ENCODE data around the gene TP63.

Gene TP63

GRCh38 chr3:189868061-189868460 lies 236.9 kb downstream of the TP63 start:
- no peak for DNase-seq (ENCODE audit: low spot score)

- DNase-seq (ENCODE audit: low spot score): no peak
These were observed 238.0 kb downstream of the TP63 start for GRCh38 chr3:189869165-189869564.

- no peak for DNase-seq (ENCODE audit: low spot score)
These were observed 240.2 kb downstream of the TP63 start for GRCh38 chr3:189871418-189871817.

GRCh38 chr3:189883113-189883753 lies 252.0 kb downstream of the TP63 start:
- no peak for DNase-seq (ENCODE audit: low spot score)

- no peak for DNase-seq (ENCODE audit: low spot score)
These were observed 259.3 kb downstream of the TP63 start for GRCh38 chr3:189890496-189890895.

GRCh38 chr3:189896533-189896932 lies 265.3 kb downstream of the TP63 start:
- no peak for DNase-seq (ENCODE audit: low spot score)

- no peak for DNase-seq (ENCODE audit: low spot score)
These were observed 266.2 kb downstream of the TP63 start for GRCh38 chr3:189897406-189897805.

GRCh38 chr3:189898559-189899153 lies 267.5 kb downstream of the TP63 start:
- DNase-seq (ENCODE audit: low spot score): no peak

- DNase-seq (ENCODE audit: low spot score): no peak
These were observed 268.0 kb downstream of the TP63 start for GRCh38 chr3:189899186-189899585.

- no peak for DNase-seq (ENCODE audit: low spot score)
These were observed 269.4 kb downstream of the TP63 start for GRCh38 chr3:189900578-189900977.

- DNase-seq (ENCODE audit: low spot score): no peak
These were observed 270.3 kb downstream of the TP63 start for GRCh38 chr3:189901481-189901880.

GRCh38 chr3:189902230-189903186 lies 271.3 kb downstream of the TP63 start:
- no peak for DNase-seq (ENCODE audit: low spot score)

GRCh38 chr3:189903562-189904250 lies 272.5 kb downstream of the TP63 start:
- no peak for DNase-seq (ENCODE audit: low spot score)

GRCh38 chr3:189907803-189908202 lies 276.6 kb downstream of the TP63 start:
- DNase-seq (ENCODE audit: low spot score): no peak

- no peak for DNase-seq (ENCODE audit: low spot score)
These were observed 277.5 kb downstream of the TP63 start for GRCh38 chr3:189908646-189909045.

GRCh38 chr3:189909139-189909538 lies 277.9 kb downstream of the TP63 start:
- DNase-seq (ENCODE audit: low spot score): no peak

GRCh38 chr3:189909573-189909972 lies 278.4 kb downstream of the TP63 start:
- no peak for DNase-seq (ENCODE audit: low spot score)

- no peak for DNase-seq (ENCODE audit: low spot score)
These were observed 279.8 kb downstream of the TP63 start for GRCh38 chr3:189911001-189911400.

GRCh38 chr3:189914799-189915198 lies 283.6 kb downstream of the TP63 start:
- no peak for DNase-seq (ENCODE audit: low spot score)

GRCh38 chr3:189921770-189922169 lies 290.6 kb downstream of the TP63 start:
- DNase-seq (ENCODE audit: low spot score): no peak

- DNase-seq (ENCODE audit: low spot score): no peak
These were observed 297.0 kb downstream of the TP63 start for GRCh38 chr3:189927975-189928895.

All from CD4-positive, alpha-beta T cell treated with Interleukin-6 at 100 ng/mL for 8 hours (primary cell).